ENCODE measurements around the gene PEX3.

- TF ChIP-seq POLR2A (IDR thresholded peaks at IDR 0.05), result no peak
- no peak for TF ChIP-seq CTCF (IDR thresholded peaks at IDR 0.05 in 4 of 5, conservative IDR thresholded peaks at IDR 0.05 in 1 of 5)
These were observed 62.8 kb downstream of the PEX3 start for GRCh38 chr6:143513410-143513809.

All from gastrocnemius medialis (tissue), 4 donors.